ENCODE results near the gene HOXA6.

GRCh38 chr7:27123477-27124053 is 24.0 kb downstream of the HOXA6 start:
- TF ChIP-seq CHD1 (IDR thresholded peaks at IDR 0.05; ENCODE audit: low read depth, low read length) (no peak), CTCF (IDR thresholded peaks at IDR 0.05 in 2 of 3, conservative IDR thresholded peaks at IDR 0.05 in 1 of 3; ENCODE audit: control insufficient read depth in 2 of 3, extremely low read depth in 1 of 3, insufficient read depth in 1 of 3, low read depth in 3 of 3, low read length in 3 of 3) (no peak), MYC (IDR thresholded peaks at IDR 0.05; ENCODE audit: insufficient read depth, insufficient read length, insufficient replicate concordance, low read length, severe bottlenecking) (no peak), USF1 (IDR thresholded peaks at IDR 0.05; ENCODE audit: borderline replicate concordance, extremely low read length, insufficient read depth, low read depth, low read length) (no peak), JUND (IDR thresholded peaks at IDR 0.05; ENCODE audit: low read depth, low read length) (no peak), HDGF (IDR thresholded peaks at IDR 0.05) (no peak), CEBPB (IDR thresholded peaks at IDR 0.05; ENCODE audit: borderline replicate concordance in 1 of 2, low read depth in 2 of 2, low read length in 2 of 2) (no peak), PKNOX1 (IDR thresholded peaks at IDR 0.05) (no peak), ZNF622 (IDR thresholded peaks at IDR 0.05) (no peak), SP1 (IDR thresholded peaks at IDR 0.05; ENCODE audit: low read depth, low read length) (no peak), HDAC6 (IDR thresholded peaks at IDR 0.05; ENCODE audit: unreplicated experiment) (no peak), EZH2 (IDR thresholded peaks at IDR 0.05; ENCODE audit: borderline replicate concordance, control insufficient read depth, low read depth, low read length) (no peak), MXI1 (IDR thresholded peaks at IDR 0.05; ENCODE audit: low read depth, low read length) (no peak)

Data from GM12878 (cell line).